Activated T-helper 1 cell treated with anti-CD3 and anti-CD28 coated beads, Interleukin-12 subunit alpha, Interleukin-12 subunit beta, Interleukin-2, Interleukin-4 antibody, amounts not matched to agents 30 ng/mL and 10 ng/mL and 1 ng/mL, durations not matched to agents 14 hours and 24 hours and 36 hours (primary cell): ENCODE results near the gene BAG1. TPM values are rescaled to one million over a fixed set of nuclear protein-coding genes. Genes with fewer than 3 reads are reported as not detected.

Source experiments
- DNase-seq: peaks from one replicate; pipeline ENCODE4 v3.0.0; 2021; ENCODE audit warnings: low spot score
- H3K27ac Mint-ChIP-seq: one replicate; pipeline ENCODE4 v1.8.0; 2021; ENCODE audit warnings: mild to moderate bottlenecking, mixed read lengths
- H3K27me3 Mint-ChIP-seq: one replicate; pipeline ENCODE4 v1.8.0; 2022; ENCODE audit warnings: mild to moderate bottlenecking, moderate library complexity, mixed read lengths; ENCODE audit not compliant: insufficient read depth
- H3K36me3 Mint-ChIP-seq: one replicate; pipeline ENCODE4 v1.8.0; 2021; ENCODE audit warnings: low read depth, mixed read lengths
- H3K4me1 Mint-ChIP-seq: one replicate; pipeline ENCODE4 v1.8.0; 2021; ENCODE audit warnings: low read depth, mixed read lengths
- H3K4me3 Mint-ChIP-seq: one replicate; pipeline ENCODE4 v1.8.0; 2021; ENCODE audit warnings: mild to moderate bottlenecking, moderate library complexity, mixed read lengths
- H3K9me3 Mint-ChIP-seq: one replicate; pipeline ENCODE4 v1.8.0; 2021; ENCODE audit warnings: mixed read lengths
- intact Hi-C: fragments of 100-400 bp; cut with micrococcal nuclease; formaldehyde crosslinking; loops from one replicate; pipeline ENCODE4 v1.15.1; 2024
- total RNA-seq: library from RNA; stranded (reverse); gene quantifications from 2 replicates; pipeline ENCODE4 v1.2.3, GENCODE V29; 2022

Gene BAG1
- total RNA-seq, 1 donor from 2014 or later: 78.2 TPM

DNA sequence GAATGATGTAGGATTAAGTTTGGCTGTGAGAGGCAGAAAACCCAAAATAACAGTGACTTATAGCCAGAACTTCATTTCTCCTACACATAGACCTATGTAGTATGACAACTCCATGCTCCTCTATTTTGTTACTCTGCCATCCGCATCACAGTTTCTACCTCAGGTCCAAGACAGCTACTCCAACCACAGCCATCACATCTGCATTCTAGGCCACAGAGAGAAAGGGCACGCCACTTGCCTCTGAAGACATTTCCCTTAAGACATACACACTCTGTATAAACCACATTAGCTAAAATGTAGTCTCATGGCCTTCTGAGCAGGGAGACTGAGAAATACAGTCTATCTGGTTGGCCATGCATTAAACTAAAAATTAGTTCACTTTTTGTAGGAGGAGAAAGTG, 14.5 kb downstream of the BAG1 start:
- no peak overlapping the region for H3K27ac Mint-ChIP-seq
- no peaks in the 10 kb centered on the region for H3K27me3 Mint-ChIP-seq
- no peaks in the 10 kb centered on the region for H3K9me3 Mint-ChIP-seq
- H3K4me3 Mint-ChIP-seq: no peak overlapping the region
- intact Hi-C loops: no loop called here
- H3K4me1 Mint-ChIP-seq: no peaks in the 10 kb centered on the region
- DNase-seq: no peak
- H3K36me3 Mint-ChIP-seq: peaks cover 30% of the 10 kb centered on the region

DNA sequence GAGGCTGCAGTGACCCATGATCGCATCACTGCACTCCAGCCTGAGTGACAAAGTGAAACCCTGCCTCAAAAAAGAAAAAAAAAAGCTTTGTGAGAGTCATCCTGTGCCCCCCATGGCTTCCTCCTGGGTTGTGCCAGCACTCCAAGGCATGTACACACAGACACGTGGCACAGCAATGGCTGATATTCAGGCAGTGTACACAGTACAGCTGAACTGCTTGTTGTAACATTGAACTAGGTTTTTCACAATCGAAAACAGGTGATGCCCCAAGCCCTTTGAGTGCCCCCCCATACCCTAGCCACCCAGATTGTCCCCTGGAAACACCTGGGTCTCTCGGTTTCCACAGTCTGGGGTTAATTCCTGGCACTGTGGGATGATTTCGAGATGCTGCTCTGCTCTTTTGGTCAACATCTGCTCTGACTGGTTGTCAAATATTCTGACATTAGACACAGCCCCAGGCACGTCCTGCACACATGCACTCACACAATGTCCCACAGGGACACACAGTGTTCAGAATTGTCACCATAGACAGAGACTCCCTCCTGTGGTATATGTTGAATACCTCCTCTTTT, 15.3 kb downstream of the BAG1 start:
- Mint-ChIP-seq H3K4me3 (no peak overlapping the region), H3K4me1 (peaks cover under 1% of the 10 kb centered on the region), H3K27me3 (no peaks in the 10 kb centered on the region), H3K9me3 (no peaks in the 10 kb centered on the region), H3K27ac (peak overlapping the region; percentile 64), H3K36me3 (peaks cover 24% of the 10 kb centered on the region)
- DNase-seq: no peak
- intact Hi-C loops: no loop called here

DNA sequence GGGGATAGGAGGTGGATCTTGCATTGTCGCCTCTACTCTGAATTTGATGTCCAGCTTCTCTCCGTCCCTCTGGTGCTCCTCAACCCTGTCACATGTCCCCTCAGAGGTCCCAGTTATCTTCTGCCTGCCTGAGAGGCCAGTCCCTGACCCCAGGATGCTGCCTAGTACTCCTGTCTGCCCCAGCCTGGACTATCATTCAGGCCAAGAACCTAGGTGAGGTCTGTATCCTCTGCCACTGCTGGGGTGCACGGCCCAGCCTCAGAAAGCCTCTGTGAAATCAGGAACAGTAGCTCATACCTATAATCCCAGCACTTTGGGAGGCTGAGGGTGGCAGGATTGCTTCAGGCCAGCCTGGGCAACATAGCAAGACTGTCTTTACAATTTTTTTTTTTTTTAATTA, 15.9 kb downstream of the BAG1 start:
- Mint-ChIP-seq H3K36me3 (peaks cover 23% of the 10 kb centered on the region), H3K27ac (no peak overlapping the region), H3K27me3 (no peaks in the 10 kb centered on the region), H3K9me3 (no peaks in the 10 kb centered on the region), H3K4me3 (no peak overlapping the region), H3K4me1 (peaks cover 6% of the 10 kb centered on the region)
- no peak for DNase-seq
- intact Hi-C loops: no loop called here

DNA sequence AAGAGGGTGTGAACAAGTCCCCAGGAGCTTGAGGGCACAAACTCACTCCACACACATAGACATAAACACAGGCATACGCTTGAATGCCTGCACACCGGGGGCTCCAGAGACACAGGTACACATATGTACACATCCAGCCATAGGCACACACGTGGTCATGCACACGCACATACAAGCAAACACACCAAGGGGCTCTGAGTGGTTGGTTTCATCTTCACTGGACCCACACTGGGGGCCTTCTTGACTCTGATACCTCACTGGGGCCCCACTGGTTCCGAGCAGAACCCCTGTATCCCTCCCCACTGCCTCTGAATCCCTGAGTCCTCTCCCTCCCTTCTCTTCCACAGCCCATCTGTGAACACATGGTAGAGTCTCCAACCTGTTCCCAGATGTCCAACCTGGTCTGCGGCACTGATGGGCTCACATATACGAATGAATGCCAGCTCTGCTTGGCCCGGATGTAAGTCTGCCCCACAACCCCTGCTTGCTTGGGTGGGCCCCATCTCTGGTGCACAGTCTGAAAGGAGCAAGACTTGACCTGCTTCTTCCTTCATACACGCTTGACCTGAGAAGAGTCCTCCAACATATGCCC, 18.1 kb downstream of the BAG1 start:
- Mint-ChIP-seq H3K4me3 (no peak overlapping the region), H3K27me3 (no peaks in the 10 kb centered on the region), H3K36me3 (peaks cover 12% of the 10 kb centered on the region), H3K27ac (no peak overlapping the region), H3K4me1 (peaks cover 10% of the 10 kb centered on the region), H3K9me3 (no peaks in the 10 kb centered on the region)
- no peak for DNase-seq
- intact Hi-C loops: no loop called here

DNA sequence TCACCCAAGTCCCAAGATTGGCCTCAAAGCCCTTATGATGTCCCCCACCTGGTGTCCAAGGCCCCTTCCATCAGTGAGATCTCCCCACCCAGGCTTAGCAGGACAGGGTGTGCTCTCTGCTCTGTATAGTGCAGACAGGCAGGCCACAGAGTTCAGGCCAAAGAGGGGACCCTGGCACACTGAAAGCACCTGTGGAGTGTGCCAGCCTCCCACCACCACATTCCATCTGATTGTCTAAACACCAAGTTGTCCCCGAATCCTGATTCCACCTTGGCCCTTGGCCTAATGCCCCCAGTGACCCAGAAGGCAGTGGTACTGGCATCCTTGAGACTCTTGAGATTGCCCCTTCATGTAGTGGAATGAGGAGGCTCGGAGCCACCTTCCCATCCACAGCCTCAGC, 19.2 kb downstream of the BAG1 start:
- intact Hi-C loops: no loop called here
- H3K9me3 Mint-ChIP-seq: no peaks in the 10 kb centered on the region
- no peak overlapping the region for H3K27ac Mint-ChIP-seq
- H3K27me3 Mint-ChIP-seq: no peaks in the 10 kb centered on the region
- no peak overlapping the region for H3K4me3 Mint-ChIP-seq
- DNase-seq: no peak
- peaks cover 10% of the 10 kb centered on the region for H3K4me1 Mint-ChIP-seq
- H3K36me3 Mint-ChIP-seq: peaks cover 8% of the 10 kb centered on the region

DNA sequence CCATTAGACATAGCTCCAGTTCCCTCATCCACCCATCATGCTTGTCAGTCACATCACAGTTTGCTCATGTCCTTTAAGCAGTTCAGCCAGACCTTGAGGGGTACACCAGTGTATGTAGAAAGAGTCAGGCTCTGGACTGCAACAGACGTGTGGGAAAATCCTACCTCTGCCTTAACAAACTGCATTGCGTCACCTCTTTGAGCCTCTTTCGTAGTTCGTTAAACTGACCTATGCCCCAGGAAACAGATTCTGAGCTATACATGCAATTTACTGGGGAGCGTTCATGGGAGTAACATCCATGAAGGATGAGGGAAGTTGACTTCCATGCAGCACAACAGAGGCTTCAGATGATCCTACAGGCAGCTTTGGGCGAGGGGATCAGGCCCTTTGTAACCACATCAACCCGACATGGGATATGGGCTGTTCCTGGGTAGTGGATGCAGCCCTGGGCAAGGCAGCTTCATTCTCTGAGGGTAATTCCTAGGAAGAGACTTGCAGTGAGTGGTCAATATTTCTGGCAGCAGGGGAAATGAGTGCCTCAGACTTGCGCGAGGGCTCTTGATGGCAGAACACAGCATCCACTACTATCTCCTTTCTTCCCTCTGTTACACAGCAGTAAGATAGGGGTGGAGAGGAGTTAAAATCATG, 20.2 kb downstream of the BAG1 start:
- Mint-ChIP-seq H3K27ac (no peak overlapping the region), H3K36me3 (peaks cover 8% of the 10 kb centered on the region), H3K9me3 (no peaks in the 10 kb centered on the region), H3K4me1 (peaks cover 10% of the 10 kb centered on the region), H3K27me3 (no peaks in the 10 kb centered on the region), H3K4me3 (no peak overlapping the region)
- DNase-seq: no peak
- intact Hi-C loops: no loop called here

DNA sequence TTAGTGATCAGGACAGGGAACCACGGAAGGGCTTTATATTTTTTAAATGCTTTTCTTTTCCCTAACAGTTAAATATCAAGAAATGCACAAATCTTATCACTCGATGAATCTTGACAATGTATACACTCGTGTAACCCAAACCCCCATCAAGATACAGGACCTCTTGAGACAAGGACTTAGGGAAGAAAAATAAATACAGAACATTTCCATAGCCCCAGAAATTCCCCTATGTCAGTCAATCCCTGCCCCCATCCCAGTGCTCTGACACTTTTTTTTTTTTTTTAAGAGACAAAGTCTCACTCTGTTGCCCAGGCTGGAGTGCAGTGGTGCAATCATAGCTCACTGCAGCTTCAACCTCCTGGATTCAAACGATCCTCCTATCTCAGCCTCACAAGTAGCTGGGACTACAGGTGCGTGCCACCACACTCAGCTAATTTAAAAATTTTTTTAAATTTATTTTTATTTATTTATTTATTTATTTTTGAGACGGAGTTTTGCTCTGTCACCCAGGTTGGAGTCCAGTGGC, 21.8 kb downstream of the BAG1 start:
- H3K4me3 Mint-ChIP-seq: no peak overlapping the region
- no peaks in the 10 kb centered on the region for H3K9me3 Mint-ChIP-seq
- no peak overlapping the region for H3K27ac Mint-ChIP-seq
- intact Hi-C loops: no loop called here
- peaks cover 10% of the 10 kb centered on the region for H3K4me1 Mint-ChIP-seq
- peaks cover 4% of the 10 kb centered on the region for H3K36me3 Mint-ChIP-seq
- H3K27me3 Mint-ChIP-seq: peaks cover 1% of the 10 kb centered on the region
- no peak for DNase-seq

DNA sequence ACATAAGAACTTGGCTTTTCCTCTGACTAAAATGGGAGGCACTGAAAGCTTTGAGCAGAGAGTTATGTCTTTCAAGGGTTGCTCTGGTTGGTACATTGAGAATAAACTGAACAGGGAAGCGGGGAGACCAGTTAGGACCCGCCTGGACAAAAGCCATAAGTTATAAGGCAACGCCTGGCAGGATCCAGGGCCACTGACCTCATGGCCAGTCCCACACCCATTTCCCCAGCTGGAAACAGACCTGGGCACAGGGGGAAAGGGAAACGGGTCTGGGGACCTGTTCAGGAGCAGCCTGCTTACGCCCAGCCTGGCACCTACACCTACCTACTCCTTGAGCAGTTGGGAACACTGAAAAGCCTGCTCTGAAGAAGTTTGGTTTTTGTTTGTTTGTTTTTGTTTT, 23.2 kb downstream of the BAG1 start:
- H3K27me3 Mint-ChIP-seq: peaks cover 1% of the 10 kb centered on the region
- intact Hi-C loops: no loop called here
- peaks cover 10% of the 10 kb centered on the region for H3K4me1 Mint-ChIP-seq
- DNase-seq: no peak
- no peaks in the 10 kb centered on the region for H3K9me3 Mint-ChIP-seq
- H3K4me3 Mint-ChIP-seq: no peak overlapping the region
- no peaks in the 10 kb centered on the region for H3K36me3 Mint-ChIP-seq
- H3K27ac Mint-ChIP-seq: no peak overlapping the region

DNA sequence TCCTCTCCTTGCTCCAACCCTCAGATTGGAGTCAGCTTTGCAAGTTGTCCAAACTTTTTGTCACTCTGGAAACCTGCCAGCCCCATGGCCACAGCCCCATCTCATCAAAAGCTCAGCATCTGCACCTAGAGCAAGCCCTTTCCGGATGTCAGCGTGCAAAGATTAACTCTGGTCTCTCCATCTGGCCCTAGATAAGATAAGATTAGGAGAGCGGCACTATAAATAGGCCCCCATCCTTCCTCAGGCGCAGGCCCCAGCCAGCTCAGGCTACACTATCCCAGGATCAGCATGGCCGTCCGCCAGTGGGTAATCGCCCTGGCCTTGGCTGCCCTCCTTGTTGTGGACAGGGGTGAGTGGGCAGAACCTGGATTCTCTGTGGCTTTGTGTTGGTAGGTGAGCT, 24.6 kb downstream of the BAG1 start, which contains the start of gene SPINK4:
SPINK4 (plus strand) TSS at position 247 of the 400 bp plus-strand sequence; CDS start at position 289, 42 bp downstream.
- no peaks in the 10 kb centered on the region for H3K36me3 Mint-ChIP-seq
- intact Hi-C loops: no loop called here
- H3K27me3 Mint-ChIP-seq: peaks cover 4% of the 10 kb centered on the region
- no peak within 1 kb of the TSS for H3K27ac Mint-ChIP-seq
- no peak for DNase-seq
- peaks cover 10% of the 10 kb centered on the region for H3K4me1 Mint-ChIP-seq
- H3K9me3 Mint-ChIP-seq: no peaks in the 10 kb centered on the region
- no peak within 1 kb of the TSS for H3K4me3 Mint-ChIP-seq

DNA sequence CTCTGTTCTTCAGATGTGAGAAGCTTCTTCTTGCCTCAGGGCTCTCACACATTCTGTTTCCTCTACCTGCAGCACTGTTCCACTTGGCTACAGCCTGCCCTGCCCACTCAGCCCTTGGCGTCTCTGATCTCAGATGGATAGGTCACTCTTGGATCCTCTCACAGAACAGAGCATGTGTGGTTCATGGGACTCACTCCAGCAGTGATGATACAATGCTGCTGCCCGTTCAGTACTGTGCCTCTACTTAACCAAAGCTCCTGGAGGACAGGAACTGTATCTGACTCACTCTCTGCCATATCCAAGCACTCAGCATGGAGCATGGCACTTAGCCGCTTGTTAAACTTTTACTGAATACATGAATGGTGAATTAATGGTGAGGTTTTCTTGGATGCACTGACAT, 27.9 kb downstream of the BAG1 start:
- intact Hi-C loops: no loop called here
- no peak for DNase-seq
- no peaks in the 10 kb centered on the region for H3K4me1 Mint-ChIP-seq
- no peaks in the 10 kb centered on the region for H3K36me3 Mint-ChIP-seq
- H3K27me3 Mint-ChIP-seq: peaks cover 9% of the 10 kb centered on the region
- no peak overlapping the region for H3K27ac Mint-ChIP-seq
- H3K9me3 Mint-ChIP-seq: no peaks in the 10 kb centered on the region
- H3K4me3 Mint-ChIP-seq: no peak overlapping the region

DNA sequence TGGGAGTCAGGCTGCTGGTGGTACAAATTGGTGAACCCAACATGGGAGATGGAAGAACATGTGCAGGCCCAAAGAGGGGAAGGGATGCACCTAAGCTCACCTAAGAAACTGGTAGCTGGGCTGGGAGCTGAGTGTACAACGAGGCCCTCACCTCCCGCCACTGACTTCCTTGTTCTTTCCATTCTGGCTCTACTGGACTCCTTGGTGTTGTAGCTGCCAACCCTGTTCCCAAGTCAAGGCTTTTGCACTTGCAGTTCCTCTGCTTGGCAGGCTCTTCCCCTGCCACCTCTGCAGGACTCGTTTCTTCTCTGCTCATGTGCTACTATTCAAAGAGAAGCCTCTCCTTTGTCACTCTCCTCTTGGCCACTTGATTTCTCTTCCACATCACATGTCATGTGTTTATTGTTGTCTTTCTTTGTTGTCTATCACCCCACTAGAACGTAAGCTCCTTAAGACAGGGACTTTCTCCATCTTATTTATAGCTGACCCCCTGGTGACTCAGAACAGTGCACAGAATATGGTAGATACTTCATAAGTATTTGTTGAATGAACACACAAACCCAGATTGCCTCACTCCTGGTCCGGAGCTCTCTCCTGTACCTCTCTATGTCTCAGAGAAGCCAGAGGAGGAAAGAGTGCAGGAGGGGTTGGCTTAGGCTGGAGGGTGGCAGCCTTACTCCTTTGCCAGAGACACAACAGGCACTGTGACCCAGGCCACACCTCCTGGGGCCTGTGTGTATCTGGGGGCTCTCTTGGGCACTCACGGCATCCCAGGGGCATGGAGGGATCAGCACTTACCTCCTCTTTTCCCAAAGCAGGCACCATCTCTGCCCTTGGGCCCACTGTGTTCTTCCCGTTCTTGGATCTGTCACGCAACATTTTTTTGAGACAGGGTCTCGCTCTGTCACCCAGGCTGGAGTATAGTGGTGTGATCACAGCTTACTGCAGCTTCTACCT, 29.7 kb downstream of the BAG1 start:
- H3K27ac Mint-ChIP-seq: no peak overlapping the region
- H3K4me1 Mint-ChIP-seq: no peaks in the 10 kb centered on the region
- no peak overlapping the region for H3K4me3 Mint-ChIP-seq
- intact Hi-C loops: no loop called here
- peaks cover 9% of the 10 kb centered on the region for H3K27me3 Mint-ChIP-seq
- no peak for DNase-seq
- H3K36me3 Mint-ChIP-seq: no peaks in the 10 kb centered on the region
- H3K9me3 Mint-ChIP-seq: no peaks in the 10 kb centered on the region

DNA sequence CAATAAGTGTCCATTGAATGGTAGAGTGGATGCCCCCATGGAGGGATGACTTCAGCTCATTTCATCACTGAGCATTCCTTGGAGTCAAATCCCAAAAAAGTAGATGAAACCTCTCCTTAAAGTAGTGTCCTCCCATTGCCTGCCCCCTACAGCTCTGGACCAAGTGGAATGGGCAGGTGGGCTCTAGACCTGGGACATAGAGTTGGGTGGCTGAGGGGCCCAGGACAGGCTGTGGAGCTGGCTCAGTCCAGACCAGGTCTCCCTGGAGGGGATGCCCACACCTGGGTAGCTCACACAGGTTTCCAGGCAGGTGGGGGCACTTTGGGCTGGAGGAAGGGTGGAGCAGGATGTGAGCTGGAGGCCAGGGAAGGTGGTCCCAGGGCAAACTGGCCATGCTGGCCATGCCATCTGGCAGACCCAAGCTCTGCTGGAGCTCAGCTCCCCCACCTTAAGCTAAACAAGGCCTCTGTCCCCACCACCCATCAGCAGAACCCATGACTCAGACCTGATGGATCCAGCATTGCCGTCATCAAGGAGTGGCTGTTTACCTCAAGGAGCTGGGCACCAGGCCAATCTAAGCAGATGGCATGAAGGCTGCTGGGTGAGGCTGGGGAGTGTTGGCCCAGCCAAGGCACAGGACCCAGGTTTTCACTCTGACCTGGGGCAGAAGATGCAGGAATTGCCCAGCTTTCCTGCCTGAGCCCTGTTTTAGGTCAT, 30.7 kb downstream of the BAG1 start:
- Mint-ChIP-seq H3K4me3 (no peak overlapping the region), H3K4me1 (no peaks in the 10 kb centered on the region), H3K36me3 (no peaks in the 10 kb centered on the region), H3K9me3 (no peaks in the 10 kb centered on the region), H3K27me3 (peaks cover 9% of the 10 kb centered on the region), H3K27ac (no peak overlapping the region)
- intact Hi-C loops: no loop called here
- DNase-seq: no peak
